Mesenchymal stem cell (in vitro differentiated cells and primary cell): Measurements from ENCODE around the gene SV2B.

ENCODE experiments used
- DNase-seq: peaks from one replicate; pipeline ENCODE4 v3.0.0-alpha.2; 2013
- H2AFZ ChIP-seq: one replicate; pipeline ENCODE4 v1.6.1; 2013; ENCODE audit warnings: low read depth, mild to moderate bottlenecking, control low read depth, inconsistent platforms, low read length, moderate library complexity
- H2AK5ac ChIP-seq: 2 replicates; pipeline ENCODE4 v1.6.1; 2013; ENCODE audit warnings: low read length, moderate library complexity, mild to moderate bottlenecking, inconsistent platforms; ENCODE audit not compliant: severe bottlenecking
- H2BK120ac ChIP-seq: one replicate; pipeline ENCODE4 v1.6.1; 2013; ENCODE audit warnings: low read depth, mild to moderate bottlenecking, inconsistent platforms, low read length, moderate library complexity
- H2BK12ac ChIP-seq, 2 experiments: one replicate each; pipeline ENCODE4 v1.6.1; 2013; ENCODE audit warnings: inconsistent platforms in 2 of 2, low read length in 2 of 2, mild to moderate bottlenecking in 2 of 2, moderate library complexity in 2 of 2, control low read depth in 1 of 2
- H2BK15ac ChIP-seq: one replicate; pipeline ENCODE4 v1.6.1; 2013; ENCODE audit warnings: mild to moderate bottlenecking, low read depth, inconsistent platforms; ENCODE audit not compliant: poor library complexity, severe bottlenecking
- H2BK5ac ChIP-seq: 2 replicates; pipeline ENCODE4 v1.6.1; 2013; ENCODE audit warnings: low read depth, mild to moderate bottlenecking, low read length, control low read depth, inconsistent platforms; ENCODE audit not compliant: poor library complexity, severe bottlenecking
- H3K14ac ChIP-seq, 2 experiments: one replicate each; pipeline ENCODE4 v1.6.1; 2013; ENCODE audit warnings: inconsistent platforms in 2 of 2, low read length in 2 of 2, control low read depth in 1 of 2, mild to moderate bottlenecking in 1 of 2, moderate library complexity in 1 of 2
- H3K18ac ChIP-seq, 2 experiments: one replicate each; pipeline ENCODE4 v1.6.1; 2013; ENCODE audit warnings: inconsistent platforms in 2 of 2, low read length in 2 of 2, control low read depth in 1 of 2, low read depth in 1 of 2, mild to moderate bottlenecking in 1 of 2
- H3K23ac ChIP-seq, 2 experiments: one replicate each; pipeline ENCODE4 v1.6.1; 2013; ENCODE audit warnings: inconsistent platforms in 2 of 2, low read length in 2 of 2, mild to moderate bottlenecking in 2 of 2, moderate library complexity in 2 of 2, control low read depth in 1 of 2
- H3K27ac ChIP-seq: 2 replicates; pipeline ENCODE4 v1.5.1; 2013; ENCODE audit warnings: mild to moderate bottlenecking, moderate library complexity, low read length, control low read depth, inconsistent platforms; ENCODE audit not compliant: poor library complexity, severe bottlenecking
- H3K27me3 ChIP-seq, 2 experiments: 2 replicates each; pipeline versions ENCODE4 v1.6.1 to v1.7.0; 2013; ENCODE audit warnings: low read length in 2 of 2, mild to moderate bottlenecking in 2 of 2, moderate library complexity in 2 of 2, control low read depth in 1 of 2, inconsistent platforms in 1 of 2; ENCODE audit not compliant: control insufficient read depth in 1 of 2, insufficient read depth in 1 of 2
- H3K36me3 ChIP-seq, 2 experiments: 2 replicates each; pipeline versions ENCODE4 v1.6.1 to v1.7.0; 2013; ENCODE audit warnings: low read length in 2 of 2, control low read depth in 1 of 2, inconsistent platforms in 1 of 2, low read depth in 1 of 2, mild to moderate bottlenecking in 1 of 2; ENCODE audit not compliant: insufficient read depth in 2 of 2, control insufficient read depth in 1 of 2
- H3K4ac ChIP-seq, 2 experiments: one replicate each; pipeline ENCODE4 v1.6.1; 2013; ENCODE audit warnings: inconsistent platforms in 2 of 2, low read length in 2 of 2, mild to moderate bottlenecking in 2 of 2, moderate library complexity in 2 of 2, control low read depth in 1 of 2, low read depth in 1 of 2
- H3K4me1 ChIP-seq: 2 replicates; pipeline ENCODE4 v1.6.1; 2013; ENCODE audit warnings: low read depth, low read length, control low read depth; ENCODE audit not compliant: control insufficient read depth, insufficient read depth
- H3K4me2 ChIP-seq: 2 replicates; pipeline ENCODE4 v1.6.1; 2013; ENCODE audit warnings: low read length, mild to moderate bottlenecking, inconsistent platforms; ENCODE audit not compliant: poor library complexity, severe bottlenecking
- H3K4me3 ChIP-seq, 2 experiments: 2 replicates each; pipeline versions ENCODE4 v1.5.1 to v1.7.0; 2013; ENCODE audit warnings: low read length in 2 of 2, mild to moderate bottlenecking in 2 of 2, control low read depth in 1 of 2, low read depth in 1 of 2; ENCODE audit not compliant: insufficient read depth in 1 of 2
- H3K79me1 ChIP-seq: replicated peaks from 2 replicates; pipeline ENCODE4 v1.6.1; 2013; ENCODE audit warnings: mild to moderate bottlenecking, control low read depth, low read length, inconsistent platforms; ENCODE audit not compliant: poor library complexity, severe bottlenecking
- H3K9ac ChIP-seq: 2 replicates; pipeline ENCODE4 v1.7.0; 2013; ENCODE audit warnings: mild to moderate bottlenecking, low read length, moderate library complexity
- H3K9me3 ChIP-seq: 2 replicates; pipeline ENCODE4 v1.7.0; 2013; ENCODE audit warnings: mild to moderate bottlenecking, low read length; ENCODE audit not compliant: control insufficient read depth
- H4K8ac ChIP-seq: one replicate; pipeline ENCODE4 v1.6.1; 2013; ENCODE audit warnings: inconsistent platforms, mild to moderate bottlenecking, low read length, moderate library complexity
- H4K91ac ChIP-seq: one replicate; pipeline ENCODE4 v1.6.1; 2013; ENCODE audit warnings: mild to moderate bottlenecking, low read length, inconsistent platforms
- WGBS: methylation state at CpG from one replicate; pipeline ENCODE4 v1.1.7; 2013; ENCODE audit warnings: mixed read lengths; 5-methylcytosine and 5-hydroxymethylcytosine counted together

SV2B gene

GRCh38 chr15:91108421-91108820, 8.4 kb downstream of the SV2B start:
- Histone ChIP-seq H2AFZ (no peak overlapping the region), H3K9me3 (no peaks in the 10 kb centered on the region), H2BK5ac (no peak overlapping the region), H3K14ac (no peak overlapping the region), H4K91ac (no peak overlapping the region), H2BK120ac (no peak overlapping the region), H3K4me1 (no peaks in the 10 kb centered on the region), H3K79me1 (no peaks in the 10 kb centered on the region), H4K8ac (no peak overlapping the region), H3K4me3 (no peak overlapping the region), H3K23ac (no peak overlapping the region), H2BK15ac (no peak overlapping the region), H3K4ac (no peak overlapping the region), H3K36me3 (no peaks in the 10 kb centered on the region), H2AK5ac (no peak overlapping the region), H3K27me3 (peaks cover 3 to 17% of the 10 kb centered on the region in 2 experiments), H3K18ac (no peak overlapping the region), H3K4me2 (no peak overlapping the region), H3K27ac (no peak overlapping the region), H3K9ac (no peak overlapping the region), H2BK12ac (no peak overlapping the region)
- WGBS = 80% methylated on average over 4 of the region's 4 CpGs
- DNase-seq = no peak

- Histone ChIP-seq H4K8ac (no peak overlapping the region), H2BK12ac (no peak overlapping the region), H2BK120ac (no peak overlapping the region), H3K4me1 (no peaks in the 10 kb centered on the region), H2BK15ac (no peak overlapping the region), H3K9me3 (no peaks in the 10 kb centered on the region), H3K18ac (no peak overlapping the region), H3K14ac (no peak overlapping the region), H3K36me3 (no peaks in the 10 kb centered on the region), H3K79me1 (no peaks in the 10 kb centered on the region), H3K23ac (no peak overlapping the region), H3K27me3 (peaks cover 3 to 10% of the 10 kb centered on the region in 2 experiments), H3K27ac (no peak overlapping the region), H3K4me3 (no peak overlapping the region), H2AK5ac (no peak overlapping the region), H3K4ac (no peak overlapping the region), H4K91ac (no peak overlapping the region), H2BK5ac (no peak overlapping the region), H3K4me2 (no peak overlapping the region), H2AFZ (no peak overlapping the region), H3K9ac (no peak overlapping the region)
- no peak for DNase-seq
- WGBS = 59% methylated on average over 4 of the region's 6 CpGs
Observed at GRCh38 chr15:91109885-91110284, 9.8 kb downstream of the SV2B start.

GRCh38 chr15:91110407-91110806, 10.3 kb downstream of the SV2B start:
- H3K14ac ChIP-seq = no peak overlapping the region
- H3K4me1 ChIP-seq = no peaks in the 10 kb centered on the region
- no peak overlapping the region for H2BK12ac ChIP-seq
- H3K4ac ChIP-seq = no peak overlapping the region
- H2BK120ac ChIP-seq = no peak overlapping the region
- H3K27me3 ChIP-seq = peaks cover 3 to 7% of the 10 kb centered on the region in 2 experiments
- H4K91ac ChIP-seq = no peak overlapping the region
- no peak overlapping the region for H3K23ac ChIP-seq
- no peak overlapping the region for H2BK15ac ChIP-seq
- no peaks in the 10 kb centered on the region for H3K9me3 ChIP-seq
- H3K4me3 ChIP-seq = no peak overlapping the region
- no peak overlapping the region for H2AFZ ChIP-seq
- 86% methylated on average over 8 of the region's 11 CpGs for WGBS
- H3K4me2 ChIP-seq = no peak overlapping the region
- no peak overlapping the region for H3K9ac ChIP-seq
- H4K8ac ChIP-seq = no peak overlapping the region
- H3K27ac ChIP-seq = no peak overlapping the region
- H2BK5ac ChIP-seq = no peak overlapping the region
- H2AK5ac ChIP-seq = no peak overlapping the region
- H3K79me1 ChIP-seq = no peaks in the 10 kb centered on the region
- no peak overlapping the region for H3K18ac ChIP-seq
- no peaks in the 10 kb centered on the region for H3K36me3 ChIP-seq
- DNase-seq = no peak

- Histone ChIP-seq H3K4me1 (no peaks in the 10 kb centered on the region), H3K23ac (no peak overlapping the region), H3K9ac (no peak overlapping the region), H4K8ac (no peak overlapping the region), H3K4me2 (no peak overlapping the region), H2AK5ac (no peak overlapping the region), H3K27me3 (peaks cover 3% of the 10 kb centered on the region in 2 experiments), H3K36me3 (no peaks in the 10 kb centered on the region), H3K18ac (no peak overlapping the region), H3K9me3 (no peaks in the 10 kb centered on the region), H3K79me1 (no peaks in the 10 kb centered on the region), H2BK5ac (no peak overlapping the region), H3K4ac (no peak overlapping the region), H2BK12ac (no peak overlapping the region), H3K14ac (no peak overlapping the region), H3K27ac (no peak overlapping the region), H4K91ac (no peak overlapping the region), H2BK15ac (no peak overlapping the region), H2BK120ac (no peak overlapping the region), H2AFZ (no peak overlapping the region), H3K4me3 (no peak overlapping the region)
- 61% methylated on average over 6 of the region's 6 CpGs for WGBS
- no peak for DNase-seq
Observed at GRCh38 chr15:91113030-91113429, 13.0 kb downstream of the SV2B start.
